Left lung (tissue), 14 donors: Measurements from ENCODE around the gene FKTN. TPM values are rescaled to one million over a fixed set of nuclear protein-coding genes. Genes with fewer than 3 reads are reported as not detected.

Source experiments
- ATAC-seq: fragments of 200-7000 bp; cut with Tn5 transposase; one replicate; pipeline ENCODE4 v1.9.1; 2020; ENCODE audit warnings: moderate library complexity
- DNase-seq, 4 donors: peaks; one replicate each; pipeline ENCODE4 v3.0.0-alpha.2; 2013 to 2020
- H3K27ac ChIP-seq, 2 donors: fragments of 200-600 bp; sonication (generic) in 1 of 2; one replicate each; pipeline versions ENCODE4 v1.5.0 to v1.8.0; 2020 to 2021
- H3K27me3 ChIP-seq, 2 donors: fragments of 200-600 bp; sonication (generic) in 1 of 2; one replicate each; pipeline versions ENCODE4 v1.5.0 to v1.8.0; 2020 to 2021
- H3K36me3 ChIP-seq, 2 donors: fragments of 200-600 bp; sonication (generic) in 1 of 2; one replicate each; pipeline versions ENCODE4 v1.5.0 to v1.8.0; 2020 to 2021
- H3K4me1 ChIP-seq, 2 donors: fragments of 200-600 bp; one replicate each; pipeline ENCODE4 v1.8.0; 2021
- H3K4me3 ChIP-seq, 2 donors: fragments of 200-600 bp; sonication (generic) in 1 of 2; one replicate each; pipeline versions ENCODE4 v1.5.0 to v1.8.0; 2020 to 2021; ENCODE audit warnings: mild to moderate bottlenecking in 1 of 2
- H3K9me3 ChIP-seq, 2 donors: fragments of 200-600 bp; sonication (generic) in 1 of 2; one replicate each; pipeline versions ENCODE4 v1.5.0 to v1.8.0; 2020 to 2021
- CTCF ChIP-seq, 2 donors: fragments of 200-600 bp; sonication (generic) in 1 of 2; IDR thresholded peaks; one replicate each; pipeline versions ENCODE4 v1.5.0 to v1.8.0; 2021; ENCODE audit warnings: antibody characterized with exemption in 2 of 2
- intact Hi-C, 2 donors: fragments of 100-400 bp; cut with DNase I; formaldehyde crosslinking; loops; one replicate each; pipeline versions ENCODE4 v1.11.2 to v1.14.2; 2022
- long read RNA-seq, 12 donors: library from polyadenylated mRNA in 2 of 12; unstranded in 2 of 12; transcript quantifications; one replicate each; pipeline ENCODE4 v2.0.0 and lab custom pipeline, GENCODE V29; 2019 to 2026
- polyA plus RNA-seq, 6 donors: library from polyadenylated mRNA; unstranded; fragments of 120-200 nt; gene quantifications; one replicate each; pipeline ENCODE4 v1.2.1, GENCODE V29; 2013; ENCODE audit not compliant: insufficient read length in 6 of 6
- total RNA-seq, 2 donors: library from RNA; stranded (reverse); fragmentation: NEBNext Ultra II Directional; extraction: Animal tissue kit (Norgen Biotek cat#: 25700); gene quantifications; one replicate each; pipeline ENCODE4 v1.2.1, GENCODE V29; 2021
- donor health status: DM: no; HTN: yes; CAD: no.
- donor health status: DM: no; HTN: no; CAD: no.

The FKTN gene
- total RNA-seq (10 to 100 TPM; 14.9 to 15.3 TPM), polyA plus RNA-seq (10 to 100 TPM; 25.3 to 32.6 (median 29.1) TPM)
- long read RNA-seq, donor 1, full-length matches to known transcripts = 1 of 1 reads
- long read RNA-seq, donor 1, partial matches to known transcripts = 0 of 1 reads
- long read RNA-seq, donor 1, other reads (novel, unspliced or antisense) = 0 of 1 reads
- long read RNA-seq, donor 2 = 0 reads
- long read RNA-seq, donor 3, partial matches to known transcripts = 0 of 1 reads
- long read RNA-seq, donor 3, other reads (novel, unspliced or antisense) = 0 of 1 reads
- long read RNA-seq, donor 4 = 0 reads
- long read RNA-seq, donor 5 = 0 reads
- long read RNA-seq, donor 6, full-length matches to known transcripts = 2 of 2 reads
- long read RNA-seq, donor 6, partial matches to known transcripts = 0 of 2 reads
- long read RNA-seq, donor 6, other reads (novel, unspliced or antisense) = 0 of 2 reads
- long read RNA-seq, donor 7, full-length matches to known transcripts = 2 of 2 reads
- long read RNA-seq, donor 7, partial matches to known transcripts = 0 of 2 reads
- long read RNA-seq, donor 7, other reads (novel, unspliced or antisense) = 0 of 2 reads
- long read RNA-seq, donor 8, full-length matches to known transcripts = 3 of 3 reads
- long read RNA-seq, donor 8, partial matches to known transcripts = 0 of 3 reads
- long read RNA-seq, donor 8, other reads (novel, unspliced or antisense) = 0 of 3 reads
- long read RNA-seq, donor 9 = 0 reads
- long read RNA-seq, donor 10 = 0 reads
- long read RNA-seq, donor 11, full-length matches to known transcripts = 3 of 3 reads
- long read RNA-seq, donor 11, partial matches to known transcripts = 0 of 3 reads
- long read RNA-seq, donor 11, other reads (novel, unspliced or antisense) = 0 of 3 reads
- long read RNA-seq, donor 12 = 0 reads

- peak within 1 kb of the TSS; percentile 74 to 90 for H3K4me3 ChIP-seq
- H3K27ac ChIP-seq = peak within 1 kb of the TSS; percentile 1 to 57
- peaks cover 0 to 10% of the 10 kb centered on the region in 2 donors for H3K9me3 ChIP-seq
- TF ChIP-seq CTCF (IDR thresholded peaks at IDR 0.05) = no peak
- ATAC-seq = peak; percentile 100
- H3K36me3 ChIP-seq = no peaks in the 10 kb centered on the region
- intact Hi-C loops = no loop called here
- H3K4me1 ChIP-seq = peaks cover 8 to 16% of the 10 kb centered on the region in 2 donors
- peak; percentile 82 to 96 (median 90) for DNase-seq
- H3K27me3 ChIP-seq = no peaks in the 10 kb centered on the region
Measured at GRCh38 chr9:105557804-105558610, at the start of gene FKTN. Gene FKTN (plus strand): TSS chr9:105558131. CDS start chr9:105575033, 16,902 bp downstream.

- intact Hi-C loops = no loop called here
- Histone ChIP-seq H3K36me3 (no peaks in the 10 kb centered on the region), H3K27me3 (no peaks in the 10 kb centered on the region), H3K4me1 (peaks cover 0 to 22% of the 10 kb centered on the region in 2 donors), H3K9me3 (no peaks in the 10 kb centered on the region), H3K4me3 (no peak overlapping the region), H3K27ac (no peak overlapping the region)
- ATAC-seq (no peak), DNase-seq (no peak)
- no peak for TF ChIP-seq CTCF (IDR thresholded peaks at IDR 0.05)
Measured at GRCh38 chr9:105508530-105508929, 49.4 kb upstream of the FKTN start.

- no peak for TF ChIP-seq CTCF (IDR thresholded peaks at IDR 0.05)
- Histone ChIP-seq H3K9me3 (no peaks in the 10 kb centered on the region), H3K4me3 (no peak overlapping the region), H3K27ac (no peak overlapping the region), H3K27me3 (no peaks in the 10 kb centered on the region), H3K36me3 (peaks cover 0 to 8% of the 10 kb centered on the region in 2 donors), H3K4me1 (peaks cover 0 to 22% of the 10 kb centered on the region in 2 donors)
- ATAC-seq = peak; percentile 63
- no peak for DNase-seq
- intact Hi-C loops = no loop called here
Measured at GRCh38 chr9:105510024-105510423, 47.9 kb upstream of the FKTN start.

- H3K4me3 ChIP-seq = no peak overlapping the region
- ATAC-seq = no peak
- intact Hi-C loops = no loop called here
Measured at GRCh38 chr9:105511446-105511845, 46.5 kb upstream of the FKTN start.

More at GRCh38 chr9:105511446-105511845, 46.5 kb upstream of the FKTN start:
- no peak for TF ChIP-seq CTCF (IDR thresholded peaks at IDR 0.05)
- Histone ChIP-seq H3K36me3 (peaks cover 0 to 20% of the 10 kb centered on the region in 2 donors), H3K27me3 (no peaks in the 10 kb centered on the region), H3K9me3 (no peaks in the 10 kb centered on the region), H3K4me1 (peaks cover 0 to 22% of the 10 kb centered on the region in 2 donors), H3K27ac (peak overlapping the region in 1 of 2 donors; percentile 26)
- DNase-seq = no peak
